GM12865 (cell line): ENCODE data around the gene METTL27.
"Not testable (repeated sequence)": the region's sequence is repeated elsewhere in the genome, so short reads cannot be mapped to it uniquely, and the experiment has no call there.

Source experiments
- DNase-seq: peaks from one replicate; pipeline ENCODE4 v3.0.0; 2010; ENCODE audit warnings: low read depth
- H3K4me3 ChIP-seq: 2 replicates; pipeline ENCODE4 v1.5.1; 2011; ENCODE audit warnings: mild to moderate bottlenecking, low read depth, low read length, control low read depth
- TF ChIP-seq, protein P1 (sequence below): IDR thresholded peaks from 2 replicates; pipeline ENCODE4 v1.5.1; 2011; ENCODE audit warnings: low read length, control low read depth, low read depth, inconsistent platforms; ENCODE audit not compliant: insufficient read depth; ENCODE audit errors: missing control alignments

Gene METTL27

DNA sequence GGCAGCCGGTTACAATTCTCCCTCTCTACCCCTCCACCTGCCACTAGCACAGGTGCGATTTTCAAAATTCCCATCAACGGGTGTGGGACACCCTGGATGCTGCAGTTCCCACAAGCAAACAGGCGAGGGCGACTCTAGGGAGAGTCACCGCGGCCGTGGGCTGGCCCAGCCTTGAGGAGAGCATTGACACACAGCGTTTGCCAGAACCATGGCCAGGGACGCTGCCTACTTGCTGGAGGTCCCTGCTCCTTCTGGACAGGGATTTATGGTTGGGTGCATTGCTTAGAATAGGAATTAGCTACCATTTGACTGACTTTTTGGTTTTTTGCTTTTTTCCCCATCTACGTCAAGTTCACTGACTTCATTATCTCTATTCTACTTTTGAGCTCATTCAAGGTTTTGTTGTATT lies 30.6 kb downstream of the METTL27 start:
- DNase-seq = peak; percentile 57
- TF ChIP-seq, protein P1, sequence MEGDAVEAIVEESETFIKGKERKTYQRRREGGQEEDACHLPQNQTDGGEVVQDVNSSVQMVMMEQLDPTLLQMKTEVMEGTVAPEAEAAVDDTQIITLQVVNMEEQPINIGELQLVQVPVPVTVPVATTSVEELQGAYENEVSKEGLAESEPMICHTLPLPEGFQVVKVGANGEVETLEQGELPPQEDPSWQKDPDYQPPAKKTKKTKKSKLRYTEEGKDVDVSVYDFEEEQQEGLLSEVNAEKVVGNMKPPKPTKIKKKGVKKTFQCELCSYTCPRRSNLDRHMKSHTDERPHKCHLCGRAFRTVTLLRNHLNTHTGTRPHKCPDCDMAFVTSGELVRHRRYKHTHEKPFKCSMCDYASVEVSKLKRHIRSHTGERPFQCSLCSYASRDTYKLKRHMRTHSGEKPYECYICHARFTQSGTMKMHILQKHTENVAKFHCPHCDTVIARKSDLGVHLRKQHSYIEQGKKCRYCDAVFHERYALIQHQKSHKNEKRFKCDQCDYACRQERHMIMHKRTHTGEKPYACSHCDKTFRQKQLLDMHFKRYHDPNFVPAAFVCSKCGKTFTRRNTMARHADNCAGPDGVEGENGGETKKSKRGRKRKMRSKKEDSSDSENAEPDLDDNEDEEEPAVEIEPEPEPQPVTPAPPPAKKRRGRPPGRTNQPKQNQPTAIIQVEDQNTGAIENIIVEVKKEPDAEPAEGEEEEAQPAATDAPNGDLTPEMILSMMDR = peak; percentile 81
- no peak overlapping the region for H3K4me3 ChIP-seq

DNA sequence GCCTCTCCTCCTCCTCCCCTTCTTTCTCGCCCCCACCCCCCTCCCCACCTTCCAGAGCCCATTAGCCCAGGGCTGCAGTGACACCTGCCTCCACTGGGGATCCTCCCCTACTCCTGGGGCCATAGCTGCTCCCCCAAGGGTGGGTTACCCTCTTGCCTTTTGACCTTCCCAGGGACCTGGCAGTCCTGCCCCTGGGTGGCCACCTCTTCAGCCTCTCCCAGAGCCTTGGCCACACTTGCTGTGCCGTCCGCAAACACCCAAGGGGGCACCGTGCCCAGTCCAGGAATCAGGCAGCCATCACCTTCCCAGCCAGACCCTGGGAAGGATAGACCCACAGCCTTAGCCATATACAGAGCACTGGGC lies 31.3 kb downstream of the METTL27 start:
- no peak overlapping the region for H3K4me3 ChIP-seq
- DNase-seq = no peak
- TF ChIP-seq, protein P1 = no peak

DNA sequence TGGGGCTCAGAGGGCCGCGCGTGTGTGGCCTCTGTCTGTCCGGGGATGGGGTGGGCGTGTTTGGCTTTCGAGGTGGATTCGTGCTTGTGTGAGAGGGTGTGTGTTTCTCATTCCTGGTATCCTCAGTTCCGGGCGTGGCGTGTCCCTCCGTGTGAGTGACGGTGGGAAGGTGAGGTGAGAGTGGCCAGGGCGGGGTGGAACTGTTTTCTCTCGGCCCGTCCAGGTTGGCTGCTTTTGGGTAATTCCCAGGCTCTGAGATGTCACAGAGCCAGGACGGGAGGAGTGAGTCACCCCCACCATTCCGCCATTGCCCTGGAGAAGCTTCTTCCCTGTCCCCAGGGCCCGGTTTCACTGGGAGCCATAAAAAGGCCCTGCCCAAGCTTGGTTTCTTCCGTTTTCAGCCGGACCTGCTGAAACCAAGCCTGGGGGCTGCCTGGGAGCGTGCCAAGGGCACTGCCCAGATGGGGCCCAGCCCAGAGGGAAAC lies 32.8 kb downstream of the METTL27 start:
- TF ChIP-seq, protein P1 = no peak
- no peak overlapping the region for H3K4me3 ChIP-seq
- DNase-seq = no peak

DNA sequence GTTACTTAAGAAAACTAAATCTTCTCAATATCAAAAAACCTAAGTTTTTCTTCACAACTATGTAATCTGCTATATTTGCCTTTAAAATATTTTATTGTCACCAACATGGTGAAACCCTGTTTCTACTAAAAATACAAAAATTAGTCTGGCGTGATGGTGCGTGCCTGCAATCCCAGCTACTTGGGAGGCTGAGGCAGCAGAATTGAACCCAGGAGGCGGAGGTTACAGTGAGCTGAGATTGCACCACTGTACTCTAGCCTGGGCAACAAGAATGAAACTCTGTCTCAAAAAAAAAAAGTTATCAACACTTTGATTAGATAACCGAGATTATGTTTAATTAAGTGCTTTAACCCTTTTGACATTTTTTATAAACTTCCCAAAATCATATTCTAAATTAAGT lies 39.9 kb downstream of the METTL27 start:
- H3K4me3 ChIP-seq = no peak overlapping the region
- DNase-seq = no peak
- TF ChIP-seq, protein P1 = no peak

DNA sequence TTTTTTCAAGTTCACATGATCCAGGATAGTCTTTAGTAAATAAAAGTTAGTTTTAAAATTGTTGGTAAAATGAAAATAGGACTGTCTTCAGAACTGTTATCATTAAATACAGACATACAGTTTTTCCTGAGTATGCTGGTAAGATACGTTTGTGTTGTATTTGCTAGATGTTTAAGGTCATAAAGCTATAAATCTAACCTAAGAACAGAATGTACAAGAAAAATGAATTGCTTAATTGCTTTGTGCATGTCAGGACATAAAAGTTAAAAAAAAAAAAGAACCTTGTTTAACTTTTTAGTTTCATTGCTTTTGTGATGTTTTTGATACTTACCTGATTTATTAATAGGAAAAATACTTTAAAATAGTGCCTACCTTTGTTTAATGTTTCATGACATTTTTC lies 40.7 kb downstream of the METTL27 start:
- no peak for DNase-seq
- TF ChIP-seq, protein P1 = no peak
- H3K4me3 ChIP-seq = no peak overlapping the region

DNA sequence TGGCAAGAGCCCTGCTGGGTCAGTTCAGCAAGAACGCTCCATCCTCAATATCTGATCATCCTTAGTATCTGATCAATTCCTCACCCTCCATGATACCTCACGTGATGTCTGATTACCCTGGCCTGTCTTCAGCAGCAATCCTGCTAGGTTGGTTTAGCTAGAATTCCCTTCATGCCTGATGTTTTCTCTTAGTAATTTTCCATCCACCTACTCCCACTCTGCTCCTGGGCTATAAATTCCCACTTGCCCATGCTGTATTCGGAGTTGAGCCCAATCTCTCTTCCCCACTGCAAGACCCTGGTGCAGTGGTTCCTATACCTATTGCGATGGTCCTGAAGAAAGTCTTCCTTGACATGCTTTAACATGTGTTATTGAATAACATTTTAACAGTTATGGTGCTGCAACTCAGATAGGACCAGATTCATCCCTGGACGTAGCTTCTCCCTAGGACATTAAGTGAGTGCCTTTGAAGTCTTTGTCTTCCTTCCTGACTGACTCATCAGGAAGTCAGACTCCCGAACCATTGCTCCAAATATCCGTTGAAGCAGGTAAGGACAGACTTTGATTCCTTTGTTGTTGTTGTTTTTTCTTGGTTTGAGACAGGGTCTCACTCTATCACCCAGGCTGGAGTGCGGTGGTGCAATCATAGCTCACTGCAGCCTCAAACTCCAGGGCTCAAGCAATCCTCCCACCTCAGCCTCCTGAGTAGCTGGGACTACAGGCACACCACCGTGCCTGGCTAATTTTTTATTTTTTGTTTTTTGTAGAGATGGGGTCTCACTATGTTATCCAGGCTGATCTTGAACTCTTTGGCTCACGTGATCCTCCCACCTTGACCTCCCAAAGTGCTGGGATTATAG lies 42.8 kb downstream of the METTL27 start:
- TF ChIP-seq, protein P1 = no peak
- no peak for DNase-seq
- no peak overlapping the region for H3K4me3 ChIP-seq

DNA sequence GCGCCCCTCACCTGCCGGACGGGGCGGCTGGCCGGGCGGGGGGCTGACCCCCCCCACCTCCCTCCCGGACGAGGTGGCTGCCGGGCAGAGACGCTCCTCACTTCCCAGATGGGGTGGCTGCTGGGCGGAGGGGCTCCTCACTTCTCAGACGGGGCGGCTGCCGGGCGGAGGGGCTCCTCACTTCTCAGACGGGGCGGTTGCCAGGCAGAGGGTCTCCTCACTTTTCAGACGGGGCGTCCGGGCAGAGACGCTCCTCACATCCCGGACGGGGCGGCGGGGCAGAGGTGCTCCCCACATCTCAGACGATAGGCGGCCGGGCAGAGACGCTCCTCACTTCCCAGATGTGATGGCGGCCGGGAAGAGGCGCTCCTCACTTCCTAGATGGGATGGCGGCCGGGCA lies 45.1 kb downstream of the METTL27 start:
- not testable (repeated sequence) for H3K4me3 ChIP-seq, DNase-seq

DNA sequence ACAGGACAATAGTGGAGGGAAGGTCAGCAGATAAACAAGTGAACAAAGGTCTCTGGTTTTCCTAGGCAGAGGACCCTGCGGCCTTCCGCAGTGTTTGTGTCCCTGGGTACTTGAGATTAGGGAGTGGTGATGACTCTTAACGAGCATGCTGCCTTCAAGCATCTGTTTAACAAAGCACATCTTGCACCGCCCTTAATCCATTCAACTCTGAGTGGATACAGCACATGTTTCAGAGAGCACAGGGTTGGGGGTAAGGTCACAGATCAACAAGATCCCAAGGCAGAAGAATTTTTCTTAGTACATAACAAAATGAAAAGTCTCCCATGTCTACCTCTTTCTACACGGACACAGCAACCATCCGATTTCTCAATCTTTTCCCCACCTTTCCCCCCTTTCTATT lies 45.7 kb downstream of the METTL27 start:
- H3K4me3 ChIP-seq, DNase-seq: not testable (repeated sequence)

DNA sequence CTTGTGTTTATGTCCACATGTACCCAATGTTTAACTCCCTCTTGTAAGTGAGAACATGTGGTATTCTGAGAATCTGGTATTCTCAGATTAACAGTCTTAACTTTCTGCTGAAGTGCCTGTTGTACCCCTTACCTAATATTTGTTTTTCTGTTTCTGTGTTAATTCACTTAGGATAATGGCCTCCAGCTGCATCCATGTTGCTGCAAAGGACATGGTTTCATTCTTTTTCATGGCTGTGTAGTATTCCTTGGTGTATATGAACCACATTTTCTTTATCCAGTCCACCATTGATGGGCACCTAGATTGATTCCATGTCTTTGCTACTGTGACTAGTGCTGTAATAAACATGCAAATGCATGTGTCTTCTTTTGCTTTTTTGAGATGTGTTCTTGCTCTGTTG lies 47.1 kb downstream of the METTL27 start:
- DNase-seq, H3K4me3 ChIP-seq: not testable (repeated sequence)

DNA sequence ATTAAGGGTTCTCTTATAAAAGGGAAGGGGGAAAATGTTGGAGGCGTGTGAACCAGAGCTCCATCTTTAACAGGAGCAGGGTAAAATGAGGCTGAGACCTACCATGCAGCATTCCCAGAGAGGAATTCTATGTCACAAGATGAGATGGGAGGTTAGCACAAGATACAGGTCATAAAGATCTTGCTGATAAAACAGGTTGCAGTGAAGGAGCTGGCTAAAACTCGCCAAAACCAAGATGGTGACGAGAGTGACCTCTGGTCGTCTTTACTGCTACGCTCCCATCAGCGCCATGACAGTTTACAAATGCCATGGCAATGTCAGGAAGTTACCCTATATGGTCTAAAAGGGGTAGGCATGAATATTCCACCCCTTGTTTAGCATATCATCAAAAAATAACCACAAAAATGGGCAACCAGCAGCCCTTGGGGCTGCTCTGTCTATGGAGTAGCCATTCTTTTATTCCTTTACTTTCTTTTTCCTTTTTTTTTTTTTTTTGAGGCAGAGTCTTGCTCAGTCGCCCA lies 51.1 kb downstream of the METTL27 start:
- not testable (repeated sequence) for H3K4me3 ChIP-seq, DNase-seq
